ENCODE data around the gene PARL.
"Not testable (repeated sequence)": the region's sequence is repeated elsewhere in the genome, so short reads cannot be mapped to it uniquely, and the experiment has no call there.

The PARL gene

DNA sequence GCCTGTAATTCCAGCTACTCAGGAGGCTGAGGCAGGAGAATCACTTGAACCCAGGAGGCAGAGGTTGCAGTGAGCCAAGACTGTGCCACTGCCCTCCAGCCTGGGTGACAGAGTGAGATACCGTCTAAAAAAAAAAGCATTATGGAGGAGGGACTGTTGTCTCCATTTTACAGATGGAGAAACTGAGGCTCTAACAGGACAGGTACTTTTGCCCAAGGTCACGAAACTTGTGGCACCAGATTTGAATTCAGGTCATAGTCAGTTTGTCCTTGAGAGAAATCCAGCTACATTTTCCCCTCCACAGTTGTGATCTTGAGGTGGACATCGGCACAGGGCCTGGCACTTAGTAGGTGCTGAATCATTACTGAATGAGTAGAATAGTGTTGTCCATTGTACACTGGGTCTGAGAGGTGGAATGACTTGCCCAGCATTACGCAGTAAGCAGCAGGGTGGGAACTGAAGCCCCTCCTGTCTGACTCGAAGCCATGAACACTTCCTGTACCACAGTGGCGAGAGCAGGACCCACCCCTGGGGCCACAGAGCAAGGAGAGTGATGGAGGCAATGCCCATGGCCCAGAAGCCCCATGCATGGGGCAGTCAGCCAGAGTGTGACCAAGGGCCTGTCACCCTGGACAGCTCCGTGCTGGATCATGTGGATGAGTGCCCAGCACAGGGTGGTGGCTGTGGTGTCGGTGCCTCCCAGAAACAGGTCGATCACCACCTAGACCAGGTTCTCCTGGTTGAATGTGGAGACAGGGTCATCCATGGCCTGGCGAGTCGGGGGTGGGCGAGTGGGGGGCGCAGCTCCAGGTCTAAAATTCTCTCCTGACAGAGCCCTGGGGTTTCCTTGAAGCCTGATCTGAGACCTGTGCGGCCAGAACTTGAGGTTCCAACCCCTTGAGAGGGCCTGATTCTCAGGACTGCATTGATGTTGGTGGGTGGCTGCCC lies 20.4 kb upstream of the PARL start:
- no peak for DNase-seq

DNA sequence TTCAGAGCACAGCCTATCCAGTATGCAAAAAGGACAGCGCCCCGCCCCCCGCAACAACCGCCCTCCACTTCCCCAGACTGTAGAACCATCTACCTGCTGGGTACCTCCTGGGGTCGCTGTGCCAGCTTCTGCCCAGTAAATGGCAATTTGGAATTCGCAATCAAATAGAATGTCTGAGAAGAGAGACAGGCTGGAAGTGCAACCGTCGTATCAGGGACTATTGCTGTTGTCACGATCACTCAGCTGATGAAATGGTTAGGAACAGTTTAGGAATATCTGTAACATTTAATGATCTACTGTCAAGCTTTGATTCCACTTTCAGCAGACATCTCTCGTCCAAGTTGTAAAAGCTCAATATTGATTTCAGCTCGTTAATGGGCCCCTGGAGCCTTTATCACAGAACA lies 13.3 kb upstream of the PARL start:
- DNase-seq: no peak

DNA sequence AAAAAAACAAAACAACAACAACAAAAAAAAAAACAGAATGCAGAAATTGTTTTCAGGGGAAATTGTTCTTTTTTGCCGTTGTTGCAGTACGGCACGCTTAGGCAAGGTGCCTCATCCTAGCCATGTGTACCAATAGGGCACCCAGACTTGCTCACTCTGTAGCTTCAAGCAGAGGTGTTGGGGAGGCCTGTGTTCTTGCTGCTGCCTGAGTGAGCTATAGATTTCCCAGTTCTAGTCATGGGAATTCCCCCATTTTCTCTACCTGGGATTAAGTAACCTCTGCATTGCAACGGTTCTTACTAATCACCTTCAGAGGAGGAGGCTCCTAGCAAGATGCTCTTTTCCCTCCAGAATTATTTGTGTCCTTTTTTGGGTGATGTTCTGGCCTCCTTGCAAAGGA lies 12.9 kb upstream of the PARL start:
- DNase-seq: no peak

DNA sequence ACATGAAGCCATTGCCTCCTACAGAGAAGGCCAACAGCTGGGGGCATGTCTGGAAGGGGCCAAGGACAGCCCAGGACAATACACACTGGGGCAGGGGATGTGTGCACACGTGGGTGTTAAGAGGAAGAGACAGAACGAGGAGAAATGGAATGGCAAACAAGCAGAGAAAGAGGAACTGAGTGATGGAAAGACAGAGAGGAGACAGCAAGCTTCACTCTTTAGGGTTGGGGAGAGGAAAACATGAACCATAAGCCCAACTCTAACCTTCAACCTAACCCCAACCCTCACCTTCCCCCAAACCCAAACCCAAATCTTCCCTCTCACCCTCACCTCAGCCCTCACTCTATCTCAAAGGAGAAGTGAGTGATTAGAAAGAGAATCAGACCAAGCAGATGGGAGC lies 11.9 kb upstream of the PARL start:
- no peak for DNase-seq

DNA sequence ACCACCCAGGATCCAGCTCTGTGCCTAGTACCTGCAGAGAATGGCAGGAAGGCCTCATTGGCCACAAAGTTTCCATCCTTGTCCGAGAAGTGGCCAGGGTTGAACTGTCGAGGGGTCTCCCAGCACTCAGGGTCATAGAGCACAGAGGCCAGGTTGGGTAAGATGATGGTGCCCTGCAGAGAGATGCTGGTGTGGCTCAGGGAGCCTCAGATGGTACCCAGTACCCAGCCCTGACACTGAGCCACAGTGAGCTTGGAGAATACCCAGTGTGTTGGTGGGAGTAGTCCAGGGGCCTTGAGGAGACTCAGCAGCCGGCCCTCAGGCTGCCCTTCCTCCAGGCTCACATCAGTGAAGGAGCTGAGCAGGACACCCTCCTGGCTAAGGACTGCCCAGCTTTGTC lies 11.5 kb upstream of the PARL start:
- DNase-seq: no peak

DNA sequence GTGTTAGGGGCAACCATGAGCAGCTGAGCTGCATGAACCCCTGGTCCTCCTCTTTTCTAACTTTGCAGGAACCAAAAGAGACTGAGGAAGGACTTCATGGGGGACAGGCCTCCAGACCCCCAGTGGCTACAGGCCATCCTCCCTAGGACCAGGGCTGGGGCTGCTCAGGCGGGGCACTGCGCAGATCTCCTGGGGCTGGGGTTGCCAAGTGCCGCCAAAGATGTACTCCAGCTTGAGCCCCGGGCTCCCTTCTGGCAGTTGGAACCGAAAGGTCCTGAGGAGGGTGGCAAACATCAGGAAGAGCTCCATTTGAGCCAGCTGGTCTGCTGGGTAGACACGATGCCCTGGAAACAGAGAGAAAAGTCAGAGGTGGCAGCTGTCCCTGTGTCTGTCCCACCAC lies 11.1 kb upstream of the PARL start:
- no peak for DNase-seq

DNA sequence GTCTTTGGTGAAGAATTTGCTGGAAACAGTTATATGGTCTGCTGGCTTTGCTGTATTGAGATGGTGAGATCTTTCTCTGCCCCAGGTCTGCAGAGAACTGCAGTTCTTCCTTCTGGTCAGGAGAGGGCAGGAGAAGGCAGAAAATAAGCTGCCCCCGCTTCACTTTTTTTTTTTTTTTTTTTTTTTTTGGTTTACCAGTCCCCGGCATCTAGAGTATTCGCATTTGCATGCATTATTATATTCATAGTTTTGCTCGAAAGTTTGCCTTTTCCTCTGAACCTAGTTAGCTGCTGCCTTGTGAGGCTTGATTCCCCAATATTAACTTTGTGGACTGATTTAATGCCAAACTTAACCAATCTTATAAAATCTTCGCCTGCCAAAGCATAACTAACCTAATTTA lies 10.6 kb upstream of the PARL start:
- DNase-seq: peak; percentile 45

DNA sequence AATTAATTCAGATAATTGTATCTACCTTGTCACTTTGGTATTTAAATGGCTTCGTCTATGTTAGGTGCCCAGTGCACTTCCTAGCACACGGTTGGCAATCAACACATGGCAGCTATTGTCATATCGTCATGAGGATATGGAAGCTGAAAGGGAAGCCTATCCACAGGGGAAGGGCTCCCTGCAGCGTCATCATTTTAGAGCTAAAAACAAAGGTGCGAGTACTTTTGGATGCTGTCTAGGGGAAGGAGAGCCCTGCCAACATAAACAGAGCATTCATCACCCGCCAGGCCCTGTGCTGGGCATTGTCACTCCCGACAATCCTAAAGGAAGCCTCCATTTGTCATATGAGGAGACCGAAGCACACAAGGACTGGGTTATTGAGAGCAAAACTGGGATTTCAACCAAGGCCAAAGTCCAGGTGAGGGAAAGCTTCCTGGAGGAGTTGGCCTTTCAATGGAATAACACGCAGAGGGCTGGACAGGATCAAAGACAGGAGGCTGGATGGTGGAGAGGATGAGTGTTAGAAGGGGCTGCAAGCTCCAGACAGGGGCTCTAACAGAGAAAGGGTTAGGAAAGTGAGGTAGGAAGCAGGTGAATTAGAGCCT lies 8.0 kb upstream of the PARL start:
- DNase-seq: no peak

DNA sequence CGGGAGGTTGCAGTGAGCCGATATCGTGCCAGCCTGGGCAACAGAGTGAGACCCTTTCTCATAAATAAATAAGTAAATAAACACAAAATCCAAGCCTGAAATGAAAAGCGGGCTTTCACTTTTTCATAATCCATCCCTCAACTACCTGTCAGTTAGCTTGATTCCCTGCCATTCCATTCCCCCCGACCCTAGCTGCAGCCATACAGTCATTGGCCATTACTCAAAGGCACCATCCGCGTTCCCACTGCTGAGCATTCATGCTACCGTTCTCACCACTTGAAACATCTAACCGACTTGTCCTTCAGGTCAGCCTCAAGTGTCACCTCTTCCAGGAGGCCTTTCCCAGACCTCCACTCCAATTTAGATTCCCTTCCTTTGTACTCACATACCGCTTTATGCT lies 1.1 kb upstream of the PARL start:
- no peak for DNase-seq

DNA sequence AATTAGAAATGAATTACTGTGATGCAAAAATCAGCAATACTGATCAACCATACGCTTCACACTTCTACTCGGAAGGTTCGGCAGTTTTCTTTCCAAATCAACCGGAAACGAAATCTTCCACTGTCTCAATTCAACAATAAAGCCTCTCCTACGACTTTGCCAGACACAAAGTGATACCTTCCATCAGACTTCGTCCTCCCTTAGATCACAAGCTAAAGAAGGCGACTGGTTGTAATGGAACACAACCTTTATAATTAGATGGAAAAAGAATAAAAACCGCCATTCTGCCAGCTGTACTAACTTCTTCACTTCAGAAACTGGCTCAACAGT lies 618 bp downstream of the PARL start:
- no peak for DNase-seq

DNA sequence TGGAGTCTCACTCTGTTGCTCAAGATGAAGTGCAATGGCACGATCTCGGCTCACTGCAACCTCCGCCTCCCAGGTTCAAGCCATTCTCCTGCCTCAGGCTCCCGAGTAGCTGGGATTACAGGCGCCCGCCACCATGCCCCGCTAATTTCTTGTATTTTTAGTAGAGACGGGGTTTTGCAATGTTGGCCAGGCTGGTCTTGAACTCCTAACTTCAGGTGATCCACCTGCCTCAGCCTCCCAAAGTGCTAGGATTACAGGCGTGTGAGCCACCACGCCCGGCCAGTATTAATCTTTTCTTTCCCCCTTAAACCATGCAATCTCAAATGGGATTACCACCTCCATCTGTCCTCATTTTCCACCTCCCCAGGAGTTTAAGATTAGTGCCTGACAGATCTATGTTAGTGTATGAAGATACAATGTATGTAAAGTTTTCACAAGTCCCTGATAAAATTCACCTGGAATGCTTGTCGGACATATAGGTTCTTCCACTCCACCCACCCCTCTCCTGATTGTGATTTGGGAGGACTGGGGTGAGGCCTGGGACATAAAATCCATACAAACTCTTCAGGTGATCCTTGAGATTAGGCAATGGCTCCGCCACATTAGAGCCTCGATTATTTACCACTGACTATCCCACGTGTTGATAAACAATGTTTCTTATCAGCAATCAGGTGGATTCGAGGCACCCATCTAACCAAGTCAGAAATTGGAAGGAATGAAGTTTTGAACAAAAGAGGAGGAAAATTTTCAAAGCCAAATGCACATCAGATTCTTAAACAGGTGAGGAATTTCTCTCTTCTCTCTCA lies 1.2 kb downstream of the PARL start:
- no peak for DNase-seq

DNA sequence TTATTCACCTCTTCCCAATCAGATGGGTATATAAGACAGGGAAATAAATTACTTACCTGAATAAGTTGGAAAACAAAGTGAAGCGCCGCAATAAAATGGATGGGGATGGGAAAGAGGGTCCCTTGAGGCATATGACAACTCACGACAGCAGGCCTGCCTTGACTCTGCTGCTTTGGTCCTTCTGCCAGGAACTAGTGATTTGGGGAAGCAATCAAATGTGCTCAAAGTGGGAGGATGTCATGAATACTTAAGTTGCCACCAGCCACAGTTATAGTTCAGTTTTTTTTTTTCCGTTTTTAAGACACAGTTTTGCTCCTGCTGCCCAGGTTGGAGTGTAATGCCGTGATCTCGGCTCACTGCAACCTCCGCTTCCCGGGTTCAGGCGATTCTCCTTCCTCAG lies 4.6 kb downstream of the PARL start:
- DNase-seq: no peak

DNA sequence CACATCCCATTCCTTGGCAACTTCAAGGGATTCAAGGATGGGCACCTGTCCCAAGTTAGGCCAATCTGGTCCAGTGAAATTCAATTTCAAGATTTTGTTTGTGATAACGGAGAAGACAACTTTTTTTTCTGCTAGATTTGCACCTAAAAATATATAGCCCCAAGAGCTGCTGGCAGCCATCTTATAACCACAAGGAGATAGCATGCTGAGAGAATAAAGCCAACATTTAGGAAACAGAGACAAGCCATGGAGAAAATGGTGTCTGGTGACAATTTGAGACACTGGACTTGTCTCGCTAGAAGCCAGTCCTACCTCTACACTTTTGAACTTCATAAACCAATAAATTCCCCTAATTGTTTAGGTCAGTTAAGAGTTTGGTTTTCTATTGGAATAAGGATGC lies 5.4 kb downstream of the PARL start:
- DNase-seq: no peak

DNA sequence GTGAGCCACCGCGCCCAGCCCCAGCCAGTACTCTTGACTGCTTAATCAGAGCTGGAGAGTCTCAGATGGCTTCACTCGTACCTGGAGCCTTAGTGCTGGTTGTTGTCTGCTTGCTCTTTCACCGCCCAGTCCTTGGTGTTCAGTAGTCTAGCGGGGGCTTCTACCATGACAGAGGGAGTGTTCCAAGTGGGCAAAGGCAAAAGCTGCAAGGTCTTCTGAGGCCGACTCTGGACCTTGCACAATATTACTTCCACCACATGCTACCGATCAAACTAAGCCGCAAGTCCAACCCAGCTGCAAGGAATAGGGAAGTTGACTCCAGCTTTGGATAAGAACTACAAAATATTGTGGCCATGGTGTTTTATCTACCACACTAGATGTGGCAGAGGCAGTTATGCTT lies 6.6 kb downstream of the PARL start:
- no peak for DNase-seq

DNA sequence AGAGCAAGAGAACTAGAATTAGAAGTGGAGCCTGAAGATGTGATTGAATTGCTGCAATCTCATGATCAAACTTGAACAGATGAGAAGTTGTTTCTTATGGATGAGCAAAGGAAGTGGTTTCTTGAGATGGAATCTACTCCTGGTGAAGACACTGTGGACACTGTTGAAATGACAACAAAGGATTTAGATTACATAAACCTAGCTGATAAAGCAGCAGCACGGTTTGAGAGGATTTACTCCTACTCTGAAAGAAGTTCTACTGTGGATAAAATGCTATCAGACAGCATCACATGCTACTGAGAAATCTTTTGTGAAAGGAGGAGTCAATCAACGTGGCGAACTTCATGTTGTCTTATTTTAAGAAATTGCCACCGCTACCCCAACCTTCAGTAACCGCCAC lies 7.5 kb downstream of the PARL start:
- not testable (repeated sequence) for DNase-seq

DNA sequence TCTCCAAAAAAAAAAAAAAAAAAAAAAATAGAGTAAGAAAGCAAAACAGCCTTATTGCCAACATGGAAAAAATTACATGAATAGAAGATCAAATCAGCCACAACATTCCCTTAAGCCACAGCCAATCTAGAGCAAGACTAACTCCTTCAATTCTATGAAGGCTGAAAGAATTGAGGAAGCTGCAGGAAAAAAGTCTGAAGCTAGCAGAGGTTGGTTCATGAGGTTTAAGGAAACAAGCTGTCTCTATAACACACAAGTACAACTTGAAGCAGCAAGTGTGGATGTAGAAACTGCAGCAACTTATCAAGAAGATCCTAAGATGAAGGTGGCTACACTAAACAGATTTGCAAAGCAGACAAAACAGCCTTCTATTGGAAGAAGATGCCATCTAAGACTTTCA lies 9.3 kb downstream of the PARL start:
- DNase-seq: no peak

DNA sequence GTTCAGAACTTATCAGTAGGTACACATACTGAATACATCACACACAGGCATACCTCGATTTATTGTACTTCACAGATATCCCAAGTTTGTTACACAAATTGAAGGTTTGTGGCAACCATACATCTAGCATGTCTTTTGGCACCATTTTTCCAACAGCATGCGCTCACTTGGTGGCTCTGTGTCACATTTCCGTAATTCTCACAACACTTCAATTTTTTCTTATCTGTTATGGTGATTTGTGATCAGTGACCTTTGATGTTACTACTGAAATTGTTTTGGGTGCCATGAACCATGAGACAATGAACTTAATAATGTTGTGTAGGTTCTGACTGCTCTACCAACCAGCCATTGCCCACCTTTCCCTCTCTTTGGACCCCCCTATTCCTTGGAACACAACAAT lies 10.8 kb downstream of the PARL start:
- DNase-seq: no peak

DNA sequence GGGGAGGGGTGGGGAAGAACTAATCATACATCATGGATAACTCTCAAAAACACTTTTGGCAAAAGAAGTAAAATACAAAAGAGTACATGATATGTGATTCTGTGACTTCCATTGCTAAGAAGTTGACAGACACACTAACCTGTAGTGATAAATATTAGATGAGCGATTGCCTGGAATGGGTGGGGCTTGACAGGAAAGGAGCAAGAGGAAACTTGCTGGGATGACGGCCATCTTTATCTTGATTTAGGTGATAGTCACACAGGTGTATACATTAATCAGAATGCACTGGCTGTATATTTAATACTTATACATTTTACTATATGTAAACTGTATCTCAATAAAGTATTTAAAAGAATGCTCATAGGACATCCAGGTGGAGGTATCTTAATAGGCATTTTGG lies 13.1 kb downstream of the PARL start:
- DNase-seq: no peak

DNA sequence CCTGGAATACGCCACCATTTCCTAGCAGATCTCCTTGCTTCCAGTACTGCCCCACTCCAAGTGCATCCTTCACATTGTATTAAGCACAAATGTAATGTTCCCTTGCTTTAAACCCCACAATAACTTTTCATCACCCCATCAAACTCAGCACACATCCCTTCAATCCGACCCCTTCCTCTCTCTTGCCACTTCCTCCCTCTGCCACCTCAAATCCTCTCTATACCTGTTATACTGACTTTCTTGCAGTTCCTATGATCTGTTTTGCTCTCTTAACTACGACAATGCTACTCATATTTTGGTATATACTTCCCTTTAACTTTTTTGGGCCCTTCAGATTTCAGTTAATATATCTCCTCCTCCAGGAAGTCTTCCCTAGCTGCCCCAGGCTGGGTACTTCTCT lies 14.1 kb downstream of the PARL start:
- no peak for DNase-seq

DNA sequence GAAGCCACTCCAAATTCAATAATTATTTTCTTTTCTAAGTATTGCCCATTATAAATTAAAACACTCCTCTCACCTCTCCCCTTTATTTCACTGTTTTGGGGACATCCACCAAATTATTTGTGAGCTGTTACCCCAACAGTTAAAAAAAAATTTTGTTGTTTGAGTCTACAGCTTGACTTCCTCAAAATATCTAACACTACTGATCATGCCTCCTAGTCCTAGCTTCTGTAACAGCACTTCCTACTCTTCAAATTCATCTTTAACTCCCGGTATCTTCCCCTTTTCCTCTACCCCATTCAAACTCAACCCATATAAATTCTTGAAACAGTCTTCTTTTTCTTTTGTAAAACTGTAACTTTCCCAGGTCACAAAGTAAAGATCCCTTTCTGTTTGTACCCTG lies 15.9 kb downstream of the PARL start:
- no peak for DNase-seq

DNA sequence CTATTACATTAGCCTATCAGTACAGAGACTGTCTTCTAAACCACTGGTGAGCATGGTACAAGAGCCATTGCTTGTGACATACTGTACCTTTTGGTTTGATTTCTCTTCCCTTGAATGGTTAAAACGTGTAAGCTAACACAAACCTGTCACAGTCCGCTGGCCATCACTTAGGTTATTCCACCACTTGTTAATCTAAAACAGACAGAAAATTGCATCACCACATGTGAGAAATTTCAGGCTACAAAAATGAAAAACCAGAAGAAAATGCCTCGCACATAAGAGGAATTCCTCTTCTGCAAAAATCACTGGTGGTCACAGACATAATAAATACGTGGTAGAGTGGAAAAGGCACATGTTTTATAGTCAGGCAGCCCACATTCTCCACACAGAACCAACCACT lies 22.1 kb downstream of the PARL start:
- no peak for DNase-seq

DNA sequence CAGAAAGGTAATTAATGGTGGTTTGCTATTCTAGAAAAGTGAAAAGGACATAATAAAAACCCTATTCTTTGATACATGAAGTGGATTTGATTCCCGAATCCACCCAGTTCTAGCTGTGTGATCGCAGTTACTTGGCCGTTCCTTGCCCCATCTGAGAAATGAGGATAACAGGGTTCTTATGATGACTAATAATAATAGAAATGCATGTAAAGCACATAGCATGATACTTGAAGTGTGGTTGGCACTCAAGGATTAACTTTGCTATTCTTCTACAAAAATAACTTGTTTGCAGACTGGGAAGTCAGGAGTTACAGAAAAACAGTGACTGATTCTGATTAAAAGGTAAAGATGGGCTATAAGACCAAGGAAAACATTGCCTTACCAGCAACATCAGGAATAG lies 26.8 kb downstream of the PARL start:
- DNase-seq: no peak

DNA sequence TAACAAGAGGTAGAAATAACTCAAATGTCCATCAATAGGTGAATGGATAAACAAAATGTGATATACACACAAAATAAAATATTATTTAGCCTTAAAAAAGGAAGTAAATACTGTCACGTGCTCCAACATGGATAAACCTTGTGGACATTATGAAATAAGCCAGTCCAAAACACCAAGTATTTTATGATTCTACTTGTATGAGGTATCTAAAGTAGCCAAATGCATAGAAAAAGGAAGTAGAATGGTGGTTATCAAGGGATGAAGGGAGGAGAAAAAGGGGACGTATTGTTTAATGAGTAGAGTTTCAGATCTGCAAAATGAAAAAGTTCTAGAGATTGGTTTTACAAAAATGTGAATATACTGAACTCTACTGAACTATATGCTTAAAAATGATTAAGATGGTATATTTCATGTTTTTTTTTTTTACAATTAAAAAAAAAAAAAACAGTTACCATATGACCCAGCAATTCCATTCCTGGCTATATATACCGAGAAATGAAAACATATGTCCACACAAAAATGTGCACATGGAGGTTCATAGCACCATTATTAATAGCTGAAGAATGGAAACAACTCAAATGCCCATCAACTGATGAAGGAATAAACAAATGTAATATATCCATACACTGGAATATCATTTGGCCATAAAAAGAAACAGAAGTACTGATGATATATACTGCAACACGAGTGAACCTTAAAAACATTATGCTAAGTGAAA lies 30.2 kb downstream of the PARL start:
- no peak for DNase-seq
